Ovary (tissue), 3 donors: ENCODE data around the gene FTH1.

Source experiments
- EP300 ChIP-seq: sonication (generic); formaldehyde crosslinking; IDR thresholded peaks from one replicate; pipeline ENCODE4 v1.6.1; 2017; ENCODE audit warnings: antibody characterized with exemption
- POLR2A ChIP-seq: fragments of 450-650 bp; IDR thresholded peaks from one replicate; pipeline ENCODE4 v1.6.1; 2017; ENCODE audit warnings: antibody characterized with exemption, mild to moderate bottlenecking, moderate library complexity
- TF ChIP-seq, protein P1 (sequence below), 3 donors: fragments of 450-650 bp in 2 of 3; fragments of 200-600 bp in 1 of 3; IDR thresholded peaks; one replicate each; pipeline versions ENCODE4 v1.5.1 to v1.8.0; 2016 to 2022; ENCODE audit warnings: antibody characterized with exemption in 3 of 3, mild to moderate bottlenecking in 1 of 3
- donor health status: DM: no; HTN: no; CAD: no.

GRCh38 chr11:61914471-61915171 is 52.8 kb downstream of the FTH1 start:
- TF ChIP-seq, protein P1, sequence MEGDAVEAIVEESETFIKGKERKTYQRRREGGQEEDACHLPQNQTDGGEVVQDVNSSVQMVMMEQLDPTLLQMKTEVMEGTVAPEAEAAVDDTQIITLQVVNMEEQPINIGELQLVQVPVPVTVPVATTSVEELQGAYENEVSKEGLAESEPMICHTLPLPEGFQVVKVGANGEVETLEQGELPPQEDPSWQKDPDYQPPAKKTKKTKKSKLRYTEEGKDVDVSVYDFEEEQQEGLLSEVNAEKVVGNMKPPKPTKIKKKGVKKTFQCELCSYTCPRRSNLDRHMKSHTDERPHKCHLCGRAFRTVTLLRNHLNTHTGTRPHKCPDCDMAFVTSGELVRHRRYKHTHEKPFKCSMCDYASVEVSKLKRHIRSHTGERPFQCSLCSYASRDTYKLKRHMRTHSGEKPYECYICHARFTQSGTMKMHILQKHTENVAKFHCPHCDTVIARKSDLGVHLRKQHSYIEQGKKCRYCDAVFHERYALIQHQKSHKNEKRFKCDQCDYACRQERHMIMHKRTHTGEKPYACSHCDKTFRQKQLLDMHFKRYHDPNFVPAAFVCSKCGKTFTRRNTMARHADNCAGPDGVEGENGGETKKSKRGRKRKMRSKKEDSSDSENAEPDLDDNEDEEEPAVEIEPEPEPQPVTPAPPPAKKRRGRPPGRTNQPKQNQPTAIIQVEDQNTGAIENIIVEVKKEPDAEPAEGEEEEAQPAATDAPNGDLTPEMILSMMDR (IDR thresholded peaks at IDR 0.05): no peak
- no peak for TF ChIP-seq POLR2A
- no peak for TF ChIP-seq EP300
